SK-N-MC (cell line): Measurements from ENCODE around the gene SBK2.

Experiments
- EZH2 ChIP-seq: fragments of 200-600 bp; sonication (generic); IDR thresholded peaks from one replicate; pipeline ENCODE4 v1.6.1; 2017; ENCODE audit warnings: antibody characterized with exemption
- POLR2AphosphoS5 ChIP-seq: IDR thresholded peaks from 2 replicates; pipeline ENCODE4 v1.6.1; 2012; ENCODE audit warnings: mild to moderate bottlenecking, low read depth, low read length, borderline replicate concordance

- TF ChIP-seq POLR2AphosphoS5 = no peak
- TF ChIP-seq EZH2 = no peak
Measured at GRCh38 chr19:55544776-55545439, 8.0 kb upstream of the SBK2 start.
